SK-N-MC (cell line): ENCODE data around the gene TMEM181.
"Not testable (repeated sequence)": the region's sequence is repeated elsewhere in the genome, so short reads cannot be mapped to it uniquely, and the experiment has no call there.

Experiments
- DNase-seq: peaks from one replicate; pipeline ENCODE4 v3.0.0-alpha.2; 2011; ENCODE audit warnings: low read depth, low spot score
- H3K27ac ChIP-seq: fragments of 200-600 bp; sonication (generic); 2 replicates; pipeline ENCODE4 v1.5.1; 2016; ENCODE audit warnings: mixed run types
- H3K36me3 ChIP-seq: fragments of 200-600 bp; sonication (generic); 2 replicates; pipeline ENCODE4 v1.6.1; 2017; ENCODE audit warnings: antibody characterized with exemption, low read length, mixed read lengths; ENCODE audit not compliant: insufficient read depth
- H3K4me3 ChIP-seq: fragments of 200-600 bp; sonication (generic); 2 replicates; pipeline ENCODE4 v1.5.1; 2016
- H3K9ac ChIP-seq: fragments of 200-600 bp; sonication (generic); 2 replicates; pipeline ENCODE4 v1.8.0; 2017; ENCODE audit warnings: mixed run types, mixed read lengths; ENCODE audit not compliant: insufficient read length
- H3K9me3 ChIP-seq: fragments of 200-600 bp; sonication (generic); 2 replicates; pipeline ENCODE4 v1.6.1; 2017; ENCODE audit warnings: low read depth, mild to moderate bottlenecking, antibody characterized with exemption, low read length, moderate library complexity, mixed read lengths
- EZH2 ChIP-seq: fragments of 200-600 bp; sonication (generic); IDR thresholded peaks from one replicate; pipeline ENCODE4 v1.6.1; 2017; ENCODE audit warnings: antibody characterized with exemption
- FOXP2 ChIP-seq: optimal IDR thresholded peaks from 2 replicates; pipeline ENCODE3; 2011; ENCODE audit warnings: mild to moderate bottlenecking, moderate library complexity; ENCODE audit not compliant: insufficient read depth; ENCODE audit errors: extremely low read length, control extremely low read depth
- POLR2AphosphoS5 ChIP-seq: IDR thresholded peaks from 2 replicates; pipeline ENCODE4 v1.6.1; 2012; ENCODE audit warnings: mild to moderate bottlenecking, low read depth, low read length, borderline replicate concordance

TMEM181 gene

DNA sequence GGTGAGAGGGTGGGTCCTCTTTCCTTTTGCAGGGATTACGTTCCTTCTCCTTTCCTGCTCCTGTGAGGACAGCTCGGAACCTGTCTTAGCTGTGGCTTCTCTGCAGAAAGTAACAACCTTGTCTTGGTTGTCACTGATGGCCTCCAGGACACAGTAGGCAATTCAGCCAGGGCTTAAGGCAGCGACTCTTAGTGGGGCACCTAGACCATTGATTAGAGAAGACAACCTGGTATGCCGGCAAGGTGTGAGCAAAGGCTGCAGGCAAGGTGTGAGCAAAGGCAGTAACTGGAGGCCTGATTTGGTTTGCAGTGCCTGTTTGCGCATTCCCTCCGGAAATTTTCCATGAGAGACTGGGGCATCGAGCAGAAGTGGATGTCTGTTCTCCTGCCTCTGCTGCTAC lies 47.0 kb downstream of the TMEM181 start:
- H3K27ac ChIP-seq, result no peak overlapping the region
- H3K36me3 ChIP-seq, result peaks cover 76% of the 10 kb centered on the region
- no peaks in the 10 kb centered on the region for H3K9me3 ChIP-seq
- no peak overlapping the region for H3K4me3 ChIP-seq
- no peak for DNase-seq
- TF ChIP-seq FOXP2 (no peak), EZH2 (no peak), POLR2AphosphoS5 (no peak)
- H3K9ac ChIP-seq, result no peak overlapping the region

DNA sequence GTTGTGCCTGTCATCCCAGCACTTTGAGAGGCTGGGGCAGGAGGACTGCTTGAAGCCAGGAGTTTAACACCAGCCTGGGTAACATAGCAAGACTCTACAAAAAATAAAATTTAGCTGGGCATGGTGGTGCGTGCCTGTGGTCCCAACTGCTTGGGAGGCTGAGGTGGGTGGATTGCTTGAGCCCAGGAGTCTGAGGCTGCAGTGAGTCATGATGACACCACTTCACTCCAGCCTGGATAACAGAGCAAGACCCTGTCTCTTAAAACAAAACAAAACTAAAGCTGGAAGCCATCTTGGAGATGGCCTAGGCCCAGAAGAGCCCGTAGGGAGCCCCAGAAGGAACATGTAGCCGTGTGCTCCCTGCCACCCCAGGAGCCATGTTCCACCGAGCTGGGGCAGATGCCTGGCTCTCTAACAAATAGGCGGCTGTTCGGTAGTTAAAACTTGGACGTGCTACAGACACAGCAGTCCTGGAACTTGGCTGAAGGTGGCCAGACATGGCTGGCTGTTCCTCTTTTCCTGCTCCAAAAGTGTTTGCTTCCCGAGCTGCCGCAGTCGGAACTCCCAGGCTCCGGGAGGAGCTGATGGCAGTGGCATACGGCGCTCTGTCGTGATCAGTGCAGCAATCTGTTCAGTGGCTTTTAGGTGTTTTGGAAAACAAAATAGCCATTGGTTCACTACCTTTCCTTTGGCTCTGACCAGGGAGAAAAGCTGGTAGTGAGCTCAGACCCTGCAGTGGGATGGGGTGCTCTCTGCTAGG lies 47.7 kb downstream of the TMEM181 start:
- Histone ChIP-seq H3K9ac (no peak overlapping the region), H3K27ac (no peak overlapping the region), H3K36me3 (peaks cover 80% of the 10 kb centered on the region), H3K4me3 (no peak overlapping the region), H3K9me3 (no peaks in the 10 kb centered on the region)
- no peak for TF ChIP-seq POLR2AphosphoS5
- no peak for TF ChIP-seq EZH2
- TF ChIP-seq FOXP2, result no peak
- no peak for DNase-seq

DNA sequence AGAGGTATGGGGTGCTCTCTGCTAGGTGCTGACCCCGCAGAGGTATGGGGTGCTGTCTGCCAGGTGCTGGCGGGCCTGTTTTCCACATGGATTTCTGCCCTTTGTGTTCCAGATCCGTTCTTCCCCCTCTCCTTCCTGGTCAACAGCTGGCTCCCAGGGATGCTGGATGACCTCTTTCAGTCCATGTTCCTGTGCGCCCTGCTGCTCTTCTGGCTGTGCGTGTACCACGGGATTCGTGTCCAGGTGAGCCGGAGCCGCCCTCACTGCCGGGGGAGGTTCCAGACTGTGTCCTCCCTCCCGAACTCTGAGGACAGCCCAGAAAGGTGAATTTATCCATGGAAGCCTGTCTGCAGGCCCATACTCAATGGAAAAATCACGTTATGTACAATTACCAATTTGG lies 48.3 kb downstream of the TMEM181 start:
- Histone ChIP-seq H3K9ac (no peak overlapping the region), H3K36me3 (peaks cover 84% of the 10 kb centered on the region), H3K27ac (no peak overlapping the region), H3K9me3 (no peaks in the 10 kb centered on the region), H3K4me3 (no peak overlapping the region)
- DNase-seq, result no peak
- no peak for TF ChIP-seq POLR2AphosphoS5
- TF ChIP-seq FOXP2, result no peak
- TF ChIP-seq EZH2, result no peak

DNA sequence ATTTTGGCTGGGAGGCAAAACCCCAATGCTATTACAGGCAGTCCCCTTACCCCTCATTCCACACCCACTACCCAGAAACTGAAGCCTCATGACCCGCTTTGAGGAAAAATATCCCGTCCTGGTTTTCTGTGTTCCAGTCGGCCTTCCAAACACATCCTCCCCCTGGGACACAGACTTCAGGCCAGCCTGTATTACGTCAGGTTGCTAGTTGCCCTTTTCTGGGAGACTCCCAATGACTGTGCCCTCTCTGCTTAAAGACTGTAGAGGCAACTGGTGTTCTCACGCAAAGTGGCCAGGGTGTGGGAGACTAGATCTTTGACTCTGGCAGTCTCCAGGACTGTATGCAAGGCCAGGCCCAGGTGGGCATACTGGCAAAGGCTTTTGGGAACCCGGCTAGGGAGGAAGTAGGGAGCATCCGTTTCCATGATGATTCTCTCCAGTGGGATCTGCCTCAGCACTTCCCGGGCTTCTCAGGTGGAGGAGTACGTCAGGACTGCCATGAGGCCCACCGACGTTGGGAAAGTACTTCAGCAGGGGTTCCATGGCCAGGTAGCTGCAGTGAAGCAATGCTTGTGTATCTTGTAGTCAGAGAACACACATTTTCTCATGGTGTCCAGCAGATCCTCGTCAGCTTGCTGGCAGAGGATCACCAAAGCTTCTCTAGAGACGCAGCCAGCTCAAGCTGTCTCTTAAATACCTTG lies 49.7 kb downstream of the TMEM181 start:
- TF ChIP-seq FOXP2 (no peak), POLR2AphosphoS5 (no peak), EZH2 (no peak)
- Histone ChIP-seq H3K9ac (no peak overlapping the region), H3K9me3 (no peaks in the 10 kb centered on the region), H3K4me3 (no peak overlapping the region), H3K36me3 (peaks cover 85% of the 10 kb centered on the region), H3K27ac (no peak overlapping the region)
- DNase-seq, result no peak

DNA sequence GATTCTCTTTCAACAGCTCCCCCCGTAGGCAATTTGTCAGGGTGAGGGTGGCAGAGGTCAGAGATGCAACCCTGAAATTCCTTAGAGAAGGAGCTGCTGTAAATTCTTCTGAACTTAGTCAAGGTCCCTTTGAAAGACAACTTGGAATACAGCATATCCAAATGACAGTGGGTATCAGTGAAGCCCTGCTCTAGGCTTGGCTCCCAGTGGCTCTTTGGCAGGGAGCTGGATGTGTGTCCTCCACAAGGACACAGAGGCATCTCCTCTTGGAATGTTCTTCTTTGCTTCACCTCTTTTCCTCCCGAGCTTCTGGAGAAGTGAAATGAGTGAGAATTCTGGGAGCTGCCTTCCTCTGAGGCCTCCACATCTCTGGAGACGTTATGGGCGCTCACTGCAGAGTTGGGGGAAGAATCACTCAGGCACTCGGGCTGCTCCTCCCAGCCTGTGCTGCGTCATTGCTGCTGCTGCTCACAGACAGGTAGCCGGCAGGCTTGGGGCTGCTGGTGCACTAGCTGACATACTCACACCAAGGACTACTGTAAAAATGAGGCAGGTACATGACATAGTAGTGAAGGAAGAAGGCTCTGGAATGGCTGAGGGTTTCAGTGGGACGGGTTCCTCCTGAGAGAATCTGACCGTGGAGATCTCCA lies 50.6 kb downstream of the TMEM181 start:
- peaks cover 85% of the 10 kb centered on the region for H3K36me3 ChIP-seq
- no peak for DNase-seq
- no peak for TF ChIP-seq FOXP2
- no peak for TF ChIP-seq POLR2AphosphoS5
- no peak for TF ChIP-seq EZH2
- H3K27ac ChIP-seq, result no peak overlapping the region
- no peaks in the 10 kb centered on the region for H3K9me3 ChIP-seq
- no peak overlapping the region for H3K9ac ChIP-seq
- no peak overlapping the region for H3K4me3 ChIP-seq

DNA sequence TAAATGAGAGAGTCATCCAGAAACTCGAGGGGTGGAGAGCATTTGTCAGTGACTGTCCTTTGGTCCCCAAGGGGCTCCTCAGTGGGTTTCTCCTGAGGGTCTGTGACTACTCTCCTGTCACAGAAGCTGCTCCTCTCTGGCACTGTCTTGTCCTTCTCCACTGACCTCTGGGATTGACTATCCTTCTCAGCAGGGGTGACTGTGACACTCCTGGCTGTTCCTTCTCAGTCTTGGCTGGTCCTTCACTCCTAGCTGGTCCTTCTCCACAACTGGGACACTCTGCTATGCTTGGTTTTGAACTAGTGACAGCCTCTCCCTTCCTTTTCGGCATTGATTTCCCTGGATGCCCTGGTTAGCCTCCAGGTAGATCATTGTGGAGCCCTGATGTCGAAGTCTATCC lies 51.1 kb downstream of the TMEM181 start:
- Histone ChIP-seq H3K9me3 (no peaks in the 10 kb centered on the region), H3K4me3 (no peak overlapping the region), H3K27ac (no peak overlapping the region), H3K36me3 (peaks cover 82% of the 10 kb centered on the region), H3K9ac (no peak overlapping the region)
- no peak for DNase-seq
- TF ChIP-seq FOXP2 (no peak), EZH2 (no peak), POLR2AphosphoS5 (no peak)

DNA sequence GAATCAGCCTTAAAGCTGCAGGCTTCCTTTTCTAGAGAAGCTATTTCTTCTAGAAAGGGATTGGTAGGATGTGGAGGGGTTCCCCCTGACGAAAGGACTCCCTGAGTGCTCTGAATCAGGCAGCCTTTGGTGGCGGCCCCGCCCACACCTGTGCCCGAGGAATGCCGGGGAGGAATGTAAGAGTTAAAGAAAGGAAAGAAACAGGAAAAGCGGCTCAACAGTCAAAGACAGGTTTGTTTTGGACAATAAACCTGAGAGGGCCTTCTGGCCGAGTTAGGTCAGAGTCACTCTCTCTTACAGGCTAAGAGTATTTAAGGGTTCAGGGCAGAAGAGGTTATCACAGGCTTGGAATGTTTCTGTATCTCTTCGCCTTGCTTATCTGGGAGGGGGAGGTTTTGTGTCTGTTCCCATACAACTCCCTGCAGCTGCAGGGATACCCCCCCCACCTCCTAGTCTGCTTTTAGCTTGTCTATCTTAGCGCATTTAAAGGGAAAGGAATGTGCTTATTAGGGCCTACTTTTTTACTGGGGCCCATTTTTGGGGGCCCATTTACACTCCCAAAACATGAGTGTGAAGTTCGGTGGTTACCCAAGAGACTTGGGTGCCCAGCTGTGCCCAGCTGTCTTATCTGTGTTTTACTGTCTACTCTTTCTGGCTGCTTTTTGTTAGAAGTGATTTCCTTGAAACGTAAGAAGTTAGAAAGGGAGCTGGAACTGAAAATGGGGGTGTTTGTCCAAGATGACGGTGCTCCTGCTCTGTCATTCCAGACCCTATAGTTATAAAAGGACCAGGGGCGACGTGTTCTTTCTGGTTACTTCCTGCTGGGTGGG lies 51.9 kb downstream of the TMEM181 start:
- no peak overlapping the region for H3K4me3 ChIP-seq
- TF ChIP-seq POLR2AphosphoS5 (no peak), FOXP2 (no peak), EZH2 (no peak)
- peaks cover 75% of the 10 kb centered on the region for H3K36me3 ChIP-seq
- no peak overlapping the region for H3K27ac ChIP-seq
- DNase-seq, result no peak
- no peaks in the 10 kb centered on the region for H3K9me3 ChIP-seq
- H3K9ac ChIP-seq, result no peak overlapping the region

DNA sequence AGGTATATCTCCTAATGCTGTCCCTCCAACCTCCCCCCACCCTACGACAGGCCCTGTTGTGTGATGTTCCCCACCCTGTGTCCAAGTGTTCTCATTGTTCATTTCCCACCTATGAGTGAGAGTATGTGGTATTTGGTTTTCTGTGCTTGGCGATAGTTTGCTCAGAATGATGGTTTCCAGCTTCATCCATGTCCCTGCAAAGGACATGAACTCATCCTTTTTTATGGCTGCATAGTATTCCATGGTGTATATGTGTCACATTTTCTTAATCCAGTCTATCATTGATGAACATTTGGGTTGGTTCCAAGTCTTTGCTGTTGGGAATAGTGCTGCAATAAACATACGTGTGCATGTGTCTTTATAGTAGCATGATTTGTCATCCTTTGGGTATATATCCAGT lies 54.7 kb downstream of the TMEM181 start:
- not testable (repeated sequence) for H3K9ac ChIP-seq, H3K4me3 ChIP-seq, H3K9me3 ChIP-seq, H3K27ac ChIP-seq, DNase-seq
- peaks cover 50% of the 10 kb centered on the region for H3K36me3 ChIP-seq

DNA sequence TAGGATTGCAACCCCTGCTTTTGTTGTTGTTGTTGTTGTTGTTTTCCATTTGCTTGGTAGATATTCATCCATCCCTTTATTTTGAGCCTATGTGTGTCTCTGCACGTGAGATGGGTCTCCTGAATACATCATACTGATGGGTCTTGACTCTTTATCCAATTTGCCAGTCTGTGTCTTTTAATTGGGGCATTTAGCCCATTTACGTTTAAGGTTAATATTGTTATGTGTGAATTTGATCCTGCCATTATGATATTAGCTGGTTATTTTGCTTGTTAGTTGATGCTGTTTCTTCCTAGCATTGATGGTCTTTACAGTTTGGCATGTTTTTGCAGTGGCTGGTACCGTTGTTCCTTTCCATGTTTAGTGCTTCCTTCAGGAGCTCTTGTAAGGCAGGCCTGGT lies 58.4 kb downstream of the TMEM181 start:
- H3K36me3 ChIP-seq, result peaks cover 49% of the 10 kb centered on the region
- H3K27ac ChIP-seq, H3K9ac ChIP-seq, H3K4me3 ChIP-seq, DNase-seq, H3K9me3 ChIP-seq: not testable (repeated sequence)
